Head of caudate nucleus (tissue), 42 donors: ENCODE measurements around the gene MAP3K20.
"Not testable (repeated sequence)": the region's sequence is repeated elsewhere in the genome, so short reads cannot be mapped to it uniquely, and the experiment has no call there.

ENCODE experiments used
- DNase-seq, 42 donors: peaks; one replicate each; pipeline versions ENCODE4 v3.0.0 to v3.0.0-alpha.2; 2020 to 2021; ENCODE audit warnings: mixed read lengths in 7 of 42
- intact Hi-C: fragments of 100-400 bp; cut with DNase I; formaldehyde crosslinking; loops from one replicate; pipeline ENCODE4 v1.15.0; 2022

The MAP3K20 gene

DNA sequence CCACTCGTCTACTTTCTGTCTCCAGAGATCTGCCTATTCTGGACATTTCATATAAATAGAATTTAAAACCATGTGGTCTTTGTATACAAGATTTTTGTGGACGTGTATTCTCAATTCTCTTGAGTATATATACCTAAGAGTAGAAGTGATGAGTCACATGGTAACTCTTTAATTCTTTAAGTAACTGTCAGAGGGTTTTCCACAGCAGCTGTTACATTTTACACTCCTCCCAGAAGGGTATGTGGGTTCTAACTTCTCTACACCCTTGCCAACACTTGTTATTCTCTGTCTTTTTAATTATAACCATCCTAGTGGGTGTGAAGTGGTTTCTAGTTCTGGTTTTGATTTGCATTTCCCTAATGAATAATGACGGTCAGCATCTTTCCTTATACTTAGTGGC is 70.9 kb downstream of the MAP3K20 start:
- no peak for DNase-seq
- intact Hi-C loops: no loop called here

DNA sequence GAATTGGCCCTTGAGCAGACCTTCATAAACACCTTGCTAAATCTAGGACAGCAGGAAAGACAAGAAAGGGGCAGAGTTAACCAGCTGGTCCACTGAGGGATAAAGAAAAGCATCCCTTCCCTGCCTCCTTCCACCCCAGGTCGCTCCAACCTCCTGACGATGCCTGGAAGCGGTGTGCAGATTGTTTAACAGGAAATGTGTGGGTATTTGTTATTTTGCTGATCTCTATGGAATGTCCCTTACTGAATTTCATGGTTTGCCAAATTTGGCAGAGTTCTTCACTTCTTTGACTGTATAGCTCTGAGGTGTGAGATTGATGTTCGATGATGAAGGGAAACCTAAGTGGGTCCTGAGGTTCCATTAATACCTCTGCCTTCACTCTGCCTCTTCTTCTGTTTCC is 72.9 kb downstream of the MAP3K20 start:
- no peak for DNase-seq
- intact Hi-C loops: no loop called here

DNA sequence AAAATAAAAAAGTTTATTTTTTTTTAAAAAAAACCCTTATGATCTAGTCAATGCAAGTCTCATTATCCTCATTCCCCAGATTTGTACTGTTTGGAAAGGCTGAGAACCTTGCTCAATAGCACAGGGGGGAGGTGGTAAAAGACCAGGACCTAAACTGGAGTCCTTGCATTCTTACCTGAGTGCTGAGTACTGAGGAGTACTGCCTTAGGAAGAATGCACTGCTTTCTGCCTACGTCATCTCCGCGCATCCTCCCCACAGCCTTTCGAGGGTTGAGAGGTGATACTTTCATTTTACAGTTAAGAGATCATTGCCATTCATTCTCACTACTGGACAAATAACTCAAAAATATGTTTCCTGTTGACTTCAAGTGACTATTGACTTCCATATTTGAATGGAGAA is 73.8 kb downstream of the MAP3K20 start:
- intact Hi-C loops: no loop called here

DNA sequence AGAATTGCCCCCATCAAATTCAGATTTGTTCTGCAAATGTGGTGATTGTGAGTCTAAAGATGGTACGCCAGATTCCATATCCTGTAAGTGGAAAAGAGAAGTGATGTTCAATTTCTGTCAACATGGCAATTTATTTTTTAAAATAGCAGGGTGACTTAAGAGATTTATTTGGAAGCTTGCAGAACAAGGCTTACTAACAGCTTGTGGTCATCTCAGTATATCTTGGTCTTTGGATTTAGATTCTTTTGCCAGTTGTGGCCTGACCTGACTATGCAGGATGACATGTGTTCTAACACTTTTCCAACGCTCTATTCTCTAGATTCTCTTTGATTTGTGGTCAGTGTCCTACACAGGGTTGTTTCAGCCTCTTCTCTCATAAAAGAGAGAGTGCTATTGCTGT is 74.4 kb downstream of the MAP3K20 start:
- intact Hi-C loops: no loop called here
- no peak for DNase-seq

More for the DNA sequence above, 73.8 kb downstream of the MAP3K20 start:
- DNase-seq: no peak

DNA sequence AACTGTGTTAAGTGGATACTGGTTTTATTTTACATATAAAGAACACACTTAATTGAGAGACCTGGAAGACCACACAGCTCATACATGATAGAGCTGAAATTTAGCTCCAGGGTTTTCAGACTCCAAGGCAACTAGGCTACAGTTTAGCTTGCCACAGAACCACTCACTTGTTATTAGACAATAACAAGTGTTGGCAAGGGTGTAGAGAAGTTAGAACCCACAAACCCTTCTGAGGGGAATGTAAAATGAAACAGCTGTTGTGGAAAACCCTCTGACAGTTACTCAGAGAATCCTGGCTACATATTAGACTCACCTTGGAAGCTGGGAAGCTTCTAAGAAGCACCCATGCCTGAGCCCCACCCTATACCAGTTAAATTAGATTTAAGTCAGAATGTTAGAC is 75.3 kb downstream of the MAP3K20 start:
- intact Hi-C loops: no loop called here
- DNase-seq: no peak

DNA sequence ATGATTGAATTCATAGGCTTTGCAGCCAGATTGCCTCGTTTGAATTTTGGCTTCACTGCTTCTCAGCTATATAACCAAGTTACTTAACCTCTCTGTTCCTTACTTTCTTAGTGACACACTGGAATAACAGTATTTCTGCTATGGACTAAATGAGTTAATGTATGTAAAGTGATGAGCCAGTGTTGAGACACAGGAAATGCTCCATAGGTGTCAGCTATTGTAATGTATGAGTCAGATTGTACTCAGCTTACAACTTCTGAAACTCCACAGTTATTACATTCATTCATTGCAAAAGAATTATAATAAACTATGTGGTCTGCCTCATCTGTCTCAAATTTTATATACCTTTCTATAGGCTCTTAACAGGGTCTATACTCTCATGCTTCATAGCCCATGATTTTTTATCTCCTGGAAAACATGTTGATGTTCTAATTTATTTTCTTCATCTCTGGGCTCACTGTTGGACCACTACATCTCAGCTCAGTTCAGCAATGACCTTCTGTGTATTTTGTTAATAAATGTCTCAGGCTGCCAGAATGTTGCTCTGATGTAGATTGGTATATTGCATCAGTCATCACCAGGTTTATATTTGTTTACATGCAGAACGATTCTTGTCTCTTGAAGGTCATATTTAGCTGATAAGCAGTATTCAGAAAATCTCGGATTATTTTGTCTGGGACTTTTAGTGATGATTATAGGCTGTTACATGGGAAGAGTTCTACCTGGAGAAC is 76.2 kb downstream of the MAP3K20 start:
- intact Hi-C loops: no loop called here
- no peak for DNase-seq

DNA sequence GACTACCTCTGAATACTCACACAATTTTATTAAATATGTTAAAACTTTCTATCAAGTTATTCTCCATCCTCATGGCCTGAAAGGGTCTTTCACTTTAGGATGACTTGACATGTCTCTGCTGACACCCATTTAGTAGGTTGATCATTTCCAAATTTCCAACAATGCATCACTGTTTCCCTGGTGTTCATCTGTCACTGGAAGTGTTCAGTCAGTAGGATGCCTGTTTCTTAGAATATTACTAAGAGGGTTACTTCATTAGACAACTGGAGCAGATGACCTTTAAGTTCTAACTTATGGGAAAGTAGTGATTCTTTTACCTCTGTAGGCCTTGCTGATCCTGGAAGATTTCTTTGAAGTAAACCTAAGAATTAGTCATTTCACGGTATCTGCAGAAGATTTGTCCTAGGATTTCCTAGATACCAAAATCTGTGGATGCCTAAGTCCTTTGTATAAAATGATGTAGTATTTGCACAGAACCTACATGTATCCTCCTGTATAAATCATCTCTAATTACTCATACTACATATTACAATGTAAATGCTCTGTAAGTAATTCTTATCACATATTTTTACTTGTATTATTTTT is 77.7 kb downstream of the MAP3K20 start:
- intact Hi-C loops: no loop called here

DNA sequence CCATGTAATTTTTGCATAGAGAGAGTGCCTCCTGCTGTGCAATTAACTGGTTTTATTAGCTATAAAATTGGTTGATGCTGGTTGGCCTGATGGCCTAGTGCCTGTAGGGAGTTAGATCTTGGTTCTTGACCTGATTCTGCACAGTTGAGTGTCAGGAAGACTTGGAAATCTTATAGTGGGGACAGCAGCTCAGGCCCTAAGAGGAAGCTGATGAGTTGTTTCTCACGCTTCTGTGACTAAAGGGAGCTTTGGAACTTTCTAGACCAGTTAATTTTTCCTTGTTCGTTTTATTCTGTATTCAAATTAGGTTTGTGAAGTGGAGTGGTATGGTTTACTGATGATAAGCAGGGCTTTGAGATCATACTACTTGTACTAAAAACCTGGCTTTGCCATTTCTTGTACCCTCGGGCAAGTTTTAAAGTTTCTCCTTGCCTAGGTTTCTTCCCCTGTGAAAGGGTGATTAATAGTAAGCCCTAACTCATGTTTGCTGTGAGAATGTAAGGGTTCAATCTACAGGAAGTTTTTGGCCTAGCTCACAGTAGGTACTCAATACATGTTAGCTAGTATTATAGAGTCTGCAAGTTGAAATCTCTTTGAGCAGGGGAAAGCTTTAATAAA is 82.1 kb downstream of the MAP3K20 start:
- no peak for DNase-seq
- intact Hi-C loops: no loop called here

More for the DNA sequence above, 77.7 kb downstream of the MAP3K20 start:
- no peak for DNase-seq

DNA sequence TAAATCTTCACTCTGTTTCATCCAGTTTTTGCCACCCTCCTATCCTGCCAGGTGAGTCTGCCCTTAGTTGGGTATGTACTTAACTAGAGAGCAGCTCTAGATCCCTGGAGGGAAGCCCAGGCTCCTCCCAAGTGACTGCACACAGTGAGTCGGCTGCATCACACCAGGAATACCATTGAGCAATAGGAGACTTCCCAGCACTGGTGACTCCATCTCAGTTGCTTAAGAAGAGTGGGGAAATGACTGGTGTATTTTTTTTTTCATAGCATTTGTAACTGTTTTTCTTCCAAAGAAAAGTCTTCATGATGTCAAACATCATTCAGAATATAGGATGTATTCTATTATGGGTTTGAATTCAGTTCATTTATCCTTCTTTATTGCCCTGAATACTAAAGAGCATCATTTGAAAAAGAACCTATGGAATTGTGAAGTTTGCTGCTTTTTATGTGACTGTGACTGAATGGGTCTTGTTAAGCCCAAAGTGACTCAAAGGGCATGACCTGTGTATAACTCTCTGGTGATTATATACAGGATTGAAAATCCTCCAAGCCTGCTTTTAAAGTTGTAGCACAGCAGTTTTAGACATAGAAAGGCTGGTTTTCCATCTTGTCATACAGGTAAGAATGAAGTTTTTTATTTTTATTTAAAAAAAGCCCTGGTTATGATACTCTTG is 84.3 kb downstream of the MAP3K20 start:
- DNase-seq: peak in 11 of 42 donors; percentile 7 to 74 (median 43)
- intact Hi-C loops: no loop called here

DNA sequence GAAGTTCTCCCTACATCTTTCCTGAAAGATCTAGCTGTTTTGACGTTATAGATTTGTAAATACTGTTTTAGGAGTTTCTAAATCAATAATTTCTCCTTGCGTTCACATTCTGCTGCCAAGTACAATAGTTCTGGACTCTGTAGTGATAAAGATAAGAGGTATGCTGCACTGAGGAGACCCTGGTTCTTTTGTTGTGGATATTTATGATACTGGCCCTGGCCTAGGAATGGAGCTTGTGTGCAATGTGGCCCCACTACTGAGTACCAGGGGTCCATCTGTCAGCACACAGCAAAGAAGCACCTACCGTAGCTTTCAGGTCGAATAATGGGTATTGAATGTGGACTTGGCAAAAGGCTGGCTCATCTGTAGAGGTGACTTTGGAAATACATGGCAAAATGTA is 85.0 kb downstream of the MAP3K20 start:
- intact Hi-C loops: no loop called here
- DNase-seq: no peak

DNA sequence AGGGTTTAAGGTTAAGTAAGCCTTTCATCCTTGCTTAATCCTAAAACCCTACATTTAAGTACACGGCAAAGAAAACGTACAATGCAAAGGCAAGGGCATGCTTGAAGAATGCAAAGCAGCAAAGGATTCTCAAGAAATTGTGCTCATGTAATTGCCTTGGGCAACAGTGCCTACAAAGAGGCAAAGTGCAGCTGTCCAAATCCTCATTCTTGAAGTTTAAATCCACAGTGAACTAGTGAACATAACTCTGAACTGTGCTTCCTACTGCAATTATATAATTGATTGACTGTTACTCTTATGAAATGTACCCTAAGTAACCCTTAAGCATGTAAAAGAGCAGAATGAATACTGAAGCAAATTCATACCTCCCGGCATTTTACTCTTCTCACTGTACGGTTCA is 85.4 kb downstream of the MAP3K20 start:
- DNase-seq: no peak
- intact Hi-C loops: no loop called here

DNA sequence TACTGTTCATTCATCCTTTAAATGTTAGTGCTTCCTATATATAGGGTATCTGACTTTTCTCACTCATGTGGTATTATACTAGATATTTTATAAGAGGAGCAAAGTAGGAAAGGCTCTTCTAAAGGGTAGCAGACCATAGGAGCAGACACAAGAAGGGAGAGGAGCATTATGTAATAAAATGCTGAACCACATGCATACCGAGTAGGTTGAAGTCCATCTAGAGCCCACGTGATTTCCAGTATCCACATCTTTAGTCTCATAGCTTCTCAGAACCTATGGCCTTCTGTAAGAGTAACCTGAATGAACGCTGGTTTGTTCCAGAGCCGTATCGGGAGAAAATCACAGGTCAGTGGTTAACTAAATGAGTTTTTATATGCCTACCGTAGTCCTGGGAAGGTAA is 85.9 kb downstream of the MAP3K20 start:
- intact Hi-C loops: no loop called here
- DNase-seq: no peak

DNA sequence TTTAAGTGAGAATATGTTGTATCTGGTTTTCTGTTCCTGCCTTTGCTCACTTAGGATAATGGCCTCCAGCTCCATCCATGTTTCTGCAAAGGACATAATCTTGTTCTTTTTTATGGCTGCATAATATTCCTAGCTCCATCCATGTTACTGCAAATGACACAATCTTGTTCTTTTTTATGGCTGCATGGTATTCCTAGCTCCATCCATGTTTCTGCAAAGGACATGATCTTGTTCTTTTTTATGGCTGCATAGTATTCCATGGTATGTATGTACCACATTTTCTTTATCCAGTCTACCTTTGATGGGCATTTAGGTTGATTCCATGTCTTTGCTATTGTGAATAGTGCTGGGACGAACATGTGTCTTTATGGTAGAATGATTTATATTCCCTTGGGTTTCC is 87.7 kb downstream of the MAP3K20 start:
- intact Hi-C loops, DNase-seq: not testable (repeated sequence)

DNA sequence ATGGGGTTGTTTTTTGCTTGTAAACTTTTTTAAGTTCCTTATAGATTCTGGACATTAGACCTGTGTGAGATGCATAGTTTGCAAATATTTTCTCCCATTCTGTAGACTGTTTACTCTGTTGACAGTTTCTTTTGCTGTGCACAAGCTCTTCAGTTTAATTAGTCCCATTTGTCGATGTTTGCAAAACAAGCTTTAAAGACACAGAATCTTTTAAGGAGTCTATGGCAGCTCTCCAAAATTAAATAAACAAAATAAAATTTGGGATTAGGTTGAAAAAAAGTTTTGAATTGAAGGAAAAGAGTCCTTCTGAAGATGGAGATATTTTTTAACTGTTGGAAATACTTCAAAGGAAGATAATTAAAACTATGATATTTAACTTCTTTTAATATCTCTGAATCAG is 88.8 kb downstream of the MAP3K20 start:
- no peak for DNase-seq
- intact Hi-C loops: no loop called here

DNA sequence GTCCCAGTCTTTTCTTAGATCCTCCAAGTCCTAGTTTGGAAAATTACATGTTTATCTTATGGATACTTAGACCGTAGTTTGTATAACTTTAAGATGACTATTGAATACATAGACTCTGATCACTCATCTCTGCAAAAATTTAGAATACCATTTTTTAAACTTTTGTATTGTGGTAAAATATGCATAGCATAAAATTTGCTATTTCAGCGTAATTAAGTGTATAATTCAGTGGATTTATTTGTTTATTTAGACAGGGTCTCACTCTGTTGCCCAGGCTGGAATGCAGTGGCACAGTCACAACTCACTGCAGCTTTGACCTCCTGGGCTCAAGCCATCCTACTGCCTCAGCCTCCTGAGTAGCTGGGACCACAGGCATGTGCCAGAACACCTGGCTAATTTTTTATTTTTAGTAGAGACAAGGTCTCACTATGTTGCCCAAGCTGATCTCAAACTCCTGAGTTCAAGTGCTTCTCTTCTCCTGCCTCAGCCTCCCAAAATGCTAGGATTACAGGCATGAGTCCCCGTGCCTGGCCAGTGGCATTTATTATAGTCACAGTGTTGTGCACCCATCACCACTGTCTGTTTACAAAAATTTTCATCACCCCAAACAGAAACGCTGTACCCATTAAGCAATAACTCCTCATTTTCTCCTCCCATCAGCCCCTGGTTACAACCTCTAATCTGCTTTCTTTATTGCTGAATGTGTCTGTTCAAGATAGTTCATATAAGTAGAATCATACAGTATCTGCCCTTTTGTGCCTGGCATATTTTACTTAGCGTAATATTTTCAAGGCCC is 90.0 kb downstream of the MAP3K20 start:
- intact Hi-C loops: no loop called here

DNA sequence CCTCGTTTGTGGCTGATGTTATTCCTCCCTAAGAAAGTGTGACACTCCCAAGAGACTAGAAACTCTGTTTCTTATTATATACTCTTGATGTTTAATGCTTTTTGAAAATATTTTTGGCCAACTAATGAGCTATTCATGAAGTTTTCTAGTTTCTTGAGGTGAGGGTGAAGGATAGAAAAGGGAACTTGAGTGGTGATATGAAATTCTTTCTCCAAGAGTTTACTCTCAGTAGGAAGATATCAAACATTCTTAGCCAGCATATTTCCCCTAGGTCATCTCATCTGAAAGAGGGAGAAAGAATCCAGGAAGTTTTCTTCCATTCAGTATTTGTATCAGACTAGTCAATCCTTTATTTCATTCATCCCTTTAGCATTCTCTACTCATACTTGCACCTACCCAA is 95.7 kb downstream of the MAP3K20 start:
- no peak for DNase-seq
- intact Hi-C loops: no loop called here

More for the DNA sequence above, 90.0 kb downstream of the MAP3K20 start:
- DNase-seq: no peak

DNA sequence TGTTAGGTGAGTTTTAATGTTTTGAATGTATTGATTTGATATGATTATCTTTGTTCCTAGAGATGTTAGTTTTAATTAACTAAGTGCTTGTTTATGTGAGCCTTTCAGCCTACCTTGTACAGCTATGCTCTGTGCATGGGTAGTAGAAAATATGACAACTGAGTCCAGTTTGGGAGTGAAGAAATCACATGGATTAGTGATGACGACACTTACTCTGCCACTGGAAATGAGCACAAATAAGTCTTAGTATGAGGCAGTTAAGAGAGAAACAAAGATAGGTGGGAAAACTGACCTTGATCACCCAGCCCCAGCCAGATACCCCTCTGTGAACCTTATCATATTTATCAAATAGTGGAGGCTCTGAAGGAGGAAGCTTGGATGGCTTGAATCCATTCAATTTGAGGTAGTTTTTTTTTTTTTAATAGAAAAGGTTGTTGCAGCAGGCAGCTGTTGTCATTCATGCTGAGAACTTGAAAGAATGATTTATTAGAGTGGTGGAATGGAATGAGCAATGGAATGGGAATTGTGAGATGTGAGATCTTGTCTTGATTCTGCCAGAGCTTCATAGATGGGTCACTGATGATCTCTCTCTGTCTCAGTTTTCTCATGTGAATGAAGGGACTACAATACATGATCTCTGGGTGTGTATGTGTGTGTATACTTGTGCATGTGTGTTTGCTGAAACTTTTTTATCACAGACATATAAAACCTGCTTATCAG is 96.4 kb downstream of the MAP3K20 start:
- no peak for DNase-seq
- intact Hi-C loops: no loop called here

DNA sequence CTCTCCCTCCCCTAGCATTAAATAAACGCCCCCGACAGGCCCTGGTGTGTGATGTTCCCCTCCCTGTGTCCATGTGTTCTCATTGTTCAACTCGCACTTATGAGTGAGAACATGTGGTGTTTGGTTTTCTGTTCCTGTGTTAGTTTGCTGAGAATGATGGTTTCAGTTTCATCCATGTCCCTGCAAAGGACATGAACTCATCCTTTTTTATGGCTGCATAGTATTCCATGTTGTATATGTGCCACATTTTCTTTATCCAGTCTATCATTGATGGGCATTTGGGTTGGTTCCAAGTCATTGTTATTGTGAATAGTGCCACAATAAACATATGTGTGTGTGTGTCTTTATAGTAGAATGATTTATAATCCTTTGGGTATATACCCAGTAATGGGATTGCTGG is 98.7 kb downstream of the MAP3K20 start:
- intact Hi-C loops: not testable (repeated sequence)

DNA sequence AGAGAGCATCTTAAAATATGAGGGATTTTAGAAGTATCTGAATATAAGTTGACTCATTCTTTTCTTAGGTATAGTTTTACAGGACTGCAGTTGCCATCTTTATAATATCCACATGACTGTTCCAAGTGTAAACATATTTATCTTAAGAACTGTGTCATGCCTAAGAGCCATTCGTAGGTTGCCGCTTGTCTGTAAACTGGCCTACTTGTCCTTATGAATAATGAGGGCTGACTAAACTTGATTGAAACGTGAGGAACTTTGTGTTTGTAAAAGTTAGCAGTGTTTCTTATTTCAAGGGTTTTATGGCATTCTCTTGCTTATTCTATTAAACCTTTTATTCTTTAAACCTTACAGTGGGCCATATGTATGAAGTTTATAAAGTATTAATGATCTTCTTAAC is 99.6 kb downstream of the MAP3K20 start:
- intact Hi-C loops: no loop called here
- DNase-seq: no peak

More for the DNA sequence above, 98.7 kb downstream of the MAP3K20 start:
- DNase-seq: not testable (repeated sequence)
